Measurements from ENCODE around the gene CFAP100.

Gene CFAP100

GRCh38 chr3:126424039-126424717, 29.5 kb downstream of the CFAP100 start:
- no peak for DNase-seq

GRCh38 chr3:126424751-126425150, 30.0 kb downstream of the CFAP100 start:
- no peak for DNase-seq

DNA sequence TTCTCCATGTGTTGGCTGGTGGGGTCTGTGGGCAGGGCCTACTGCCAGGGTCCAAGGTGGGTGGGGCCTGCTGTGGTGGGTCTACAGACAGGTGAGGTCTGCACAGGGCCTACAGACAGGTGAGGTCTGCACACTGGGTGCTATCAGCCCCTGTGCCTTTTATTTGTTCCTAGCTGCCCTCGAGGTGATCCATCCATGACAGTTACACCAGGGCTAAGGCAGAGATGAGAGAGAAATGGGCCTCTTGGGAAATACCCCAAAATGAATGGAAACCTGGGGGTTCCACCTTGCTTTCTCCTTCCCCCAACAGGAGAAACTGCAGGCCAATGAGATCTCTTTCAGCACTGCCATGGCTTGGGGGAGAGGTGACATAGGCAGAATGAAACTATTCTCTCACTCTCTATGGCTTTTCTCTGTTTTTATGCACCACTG, 36.4 kb downstream of the CFAP100 start:
- no peak for DNase-seq

- DNase-seq: no peak
These were observed 37.8 kb downstream of the CFAP100 start for GRCh38 chr3:126432361-126433104.

DNA sequence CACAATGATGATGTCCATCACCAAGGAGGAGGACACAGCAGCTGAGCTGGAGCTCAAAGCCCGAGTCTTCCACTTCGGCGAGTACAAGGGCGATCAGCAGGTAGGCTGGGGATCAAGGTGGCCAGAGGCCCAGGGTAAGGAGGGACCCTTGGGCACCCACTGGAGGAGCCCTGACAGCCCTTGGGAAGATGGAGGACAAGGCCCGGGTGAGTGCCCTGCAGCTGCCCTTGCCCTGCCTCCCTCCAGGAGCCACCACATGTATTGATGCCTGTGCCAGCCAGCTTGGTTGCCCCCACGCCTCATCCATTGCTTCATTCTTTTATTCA, 38.4 kb downstream of the CFAP100 start:
- DNase-seq: no peak

DNA sequence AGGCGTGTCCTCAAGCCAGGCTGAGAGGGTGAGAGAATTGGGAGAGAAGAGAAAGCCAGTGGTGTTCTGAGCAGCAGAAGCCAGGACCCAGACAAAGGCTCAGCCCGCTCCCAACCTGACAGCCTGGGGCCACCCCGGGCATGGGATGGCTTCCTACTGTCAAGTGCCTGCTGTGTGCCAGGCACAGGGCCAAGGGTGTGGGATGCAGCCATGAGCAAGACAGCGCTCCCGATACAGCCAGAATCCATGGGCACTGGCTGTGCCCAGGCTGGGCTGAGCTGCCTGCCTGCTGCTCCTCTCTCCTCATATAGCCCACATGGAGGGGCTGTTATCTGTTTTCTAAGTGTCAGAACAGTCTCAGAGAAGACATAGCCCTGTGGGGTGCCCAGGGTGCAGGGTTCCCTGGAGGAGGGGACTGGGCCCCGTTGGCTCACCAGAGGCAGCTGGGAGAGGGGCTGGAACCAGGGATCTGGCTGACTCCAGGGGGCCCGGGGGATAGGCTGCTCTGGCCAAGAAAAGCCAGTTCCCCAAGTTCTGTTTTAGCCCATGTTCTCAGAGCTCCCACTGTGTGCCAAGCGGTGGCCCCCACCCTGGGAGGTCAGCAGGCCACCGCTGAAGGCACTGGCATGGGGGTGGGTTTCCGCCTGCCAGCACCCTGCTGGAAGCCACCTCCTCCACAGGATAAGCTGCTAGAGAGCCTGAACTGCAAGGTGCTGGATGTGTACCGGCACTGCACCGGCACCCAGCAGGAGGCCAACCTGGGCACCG, 39.0 kb downstream of the CFAP100 start:
- no peak for DNase-seq

GRCh38 chr3:126434264-126434590, 39.5 kb downstream of the CFAP100 start:
- no peak for DNase-seq

DNA sequence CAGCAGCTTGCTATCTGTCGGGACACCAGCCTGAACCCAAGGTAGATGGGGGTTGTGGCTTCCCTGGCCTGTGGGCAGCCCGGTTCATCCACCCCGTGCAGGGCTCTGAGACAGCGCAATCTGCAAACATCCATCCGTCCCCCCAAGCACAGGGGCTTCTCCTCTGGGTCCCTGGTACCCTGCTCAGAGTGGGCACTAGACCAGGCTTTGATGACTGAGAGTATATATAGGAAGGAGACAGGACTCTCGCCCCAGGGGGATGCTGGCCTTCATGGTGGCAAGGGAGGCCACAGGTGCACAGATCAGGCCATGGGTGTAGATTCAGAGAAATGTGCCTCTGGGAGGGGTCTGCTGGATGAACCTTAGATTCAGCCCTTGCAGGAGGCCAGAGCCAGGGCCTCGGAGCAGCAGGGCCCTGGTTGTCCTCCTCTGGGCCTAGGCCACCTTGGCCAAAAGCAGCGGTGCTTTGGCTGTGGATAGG, 40.3 kb downstream of the CFAP100 start:
- no peak for DNase-seq

GRCh38 chr3:126435456-126436315, 41.0 kb downstream of the CFAP100 start:
- no peak for DNase-seq

DNA sequence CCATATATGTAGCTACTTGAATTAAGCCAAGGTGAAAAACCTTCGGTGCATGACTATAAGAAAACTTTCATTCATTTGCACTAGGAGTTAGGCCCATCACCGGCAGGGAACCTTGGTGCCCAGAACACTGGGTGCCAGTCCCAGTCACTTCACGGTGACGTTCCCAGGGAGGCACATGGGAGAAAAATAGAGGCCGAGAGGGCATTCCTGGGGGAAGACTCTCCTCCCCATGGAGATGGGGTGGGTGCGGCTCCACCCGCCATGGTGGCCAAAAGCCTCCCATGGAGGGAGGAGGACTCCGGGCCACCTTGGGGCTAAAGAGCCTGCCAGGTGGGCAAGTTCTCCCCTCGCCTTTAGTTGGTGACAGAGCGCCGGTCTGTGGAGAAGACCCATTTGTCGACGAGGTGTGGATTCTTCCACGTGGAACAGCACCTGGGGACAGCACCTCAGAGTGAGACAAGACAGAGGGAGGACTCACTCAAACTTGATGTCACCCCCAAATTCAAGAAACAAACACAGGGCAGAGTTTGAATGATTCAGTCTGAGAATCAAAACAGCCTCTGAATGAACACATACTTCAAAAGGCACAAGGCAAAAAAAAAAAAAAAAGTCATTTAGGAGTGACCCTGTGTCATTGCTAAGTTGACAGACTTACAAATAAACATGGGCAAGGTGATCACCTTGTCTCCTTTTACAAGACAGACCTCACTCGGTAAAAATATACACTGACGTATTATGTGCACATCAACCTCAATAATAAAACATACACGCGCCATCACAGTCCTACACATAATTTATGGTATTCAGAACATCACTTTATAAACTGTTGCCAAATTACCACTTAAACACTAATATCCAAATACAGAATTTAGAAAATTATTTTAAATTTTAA, 42.4 kb downstream of the CFAP100 start:
- no peak for DNase-seq

DNA sequence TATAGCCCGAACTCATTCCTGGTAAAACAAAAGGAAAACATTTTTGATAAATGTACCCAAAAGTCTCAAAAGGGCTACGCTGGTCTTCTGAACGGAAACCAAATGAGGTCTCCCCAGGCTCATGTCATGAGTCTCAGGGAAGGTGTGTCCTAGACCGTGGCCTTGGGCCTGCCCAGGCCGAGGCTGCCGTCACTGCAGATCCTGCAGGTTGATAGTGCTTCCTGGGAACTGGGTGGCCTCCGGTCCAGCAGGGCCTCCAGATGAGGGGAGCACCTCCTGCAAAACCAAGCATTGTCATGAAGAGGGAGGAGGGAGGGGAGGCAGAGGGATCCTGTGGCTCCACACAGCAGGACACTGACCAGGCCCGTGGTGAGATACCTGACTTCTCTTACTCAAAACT, 43.5 kb downstream of the CFAP100 start:
- DNase-seq: no peak

GRCh38 chr3:126438746-126439145, 44.0 kb downstream of the CFAP100 start:
- DNase-seq: no peak

- no peak for DNase-seq
These were observed 44.7 kb downstream of the CFAP100 start for GRCh38 chr3:126439346-126439967.

- DNase-seq: no peak
These were observed 45.4 kb downstream of the CFAP100 start for GRCh38 chr3:126439968-126440708.

DNA sequence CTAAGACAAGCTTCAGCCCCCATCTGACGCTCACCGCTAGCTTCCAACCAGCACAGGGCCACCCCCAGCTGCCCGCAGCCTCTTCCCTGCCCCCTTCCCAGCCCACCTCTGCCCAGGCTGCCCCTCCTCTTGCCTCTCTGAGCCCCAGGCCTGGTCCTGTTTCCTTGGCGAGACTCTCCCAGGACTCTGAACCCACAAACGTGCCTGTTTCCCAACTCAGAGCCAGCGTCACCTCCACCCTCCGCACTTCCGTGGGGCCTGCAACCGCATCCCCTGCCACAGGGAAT, 45.9 kb downstream of the CFAP100 start:
- DNase-seq: no peak

- no peak for DNase-seq
These were observed 46.7 kb downstream of the CFAP100 start for GRCh38 chr3:126441256-126441880.

DNA sequence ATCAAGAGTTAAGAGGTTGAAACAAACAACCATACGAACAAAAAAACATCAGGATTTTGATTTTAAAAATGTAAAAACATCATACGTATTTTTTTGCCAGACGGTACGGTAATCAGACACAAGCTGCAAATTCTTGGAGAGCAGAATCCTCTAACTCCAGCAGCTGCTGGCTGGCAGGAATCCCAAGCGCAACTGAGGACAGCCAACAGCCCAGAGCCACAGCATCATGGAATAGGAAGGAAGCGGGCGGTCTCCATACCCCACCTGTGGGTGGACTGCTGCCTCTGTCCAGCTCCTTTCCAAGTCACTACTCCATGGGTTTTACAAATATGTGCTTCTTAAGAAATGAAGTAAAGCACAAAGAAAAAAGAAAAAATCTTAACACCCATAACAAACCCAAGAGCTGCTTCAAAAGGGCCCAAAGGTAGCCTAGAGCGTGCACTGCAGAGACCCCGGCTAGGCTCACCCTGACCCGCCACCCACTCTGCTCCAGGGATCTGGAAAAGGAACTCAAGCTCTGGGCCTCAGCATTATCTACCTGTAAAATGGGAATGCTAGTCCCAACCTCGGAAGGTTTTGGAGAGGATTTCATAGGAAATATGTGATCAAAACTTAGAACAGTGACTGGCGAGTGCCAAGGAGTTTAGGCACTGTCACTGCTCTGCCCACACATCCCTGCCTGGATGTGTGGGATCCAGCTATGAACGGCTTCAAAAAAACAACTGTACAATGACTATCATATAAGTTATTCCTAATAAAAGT, 47.6 kb downstream of the CFAP100 start:
- DNase-seq: no peak

GRCh38 chr3:126442856-126443242, 48.1 kb downstream of the CFAP100 start:
- DNase-seq: no peak

- DNase-seq: no peak
These were observed 50.8 kb downstream of the CFAP100 start for GRCh38 chr3:126445506-126445905.

DNA sequence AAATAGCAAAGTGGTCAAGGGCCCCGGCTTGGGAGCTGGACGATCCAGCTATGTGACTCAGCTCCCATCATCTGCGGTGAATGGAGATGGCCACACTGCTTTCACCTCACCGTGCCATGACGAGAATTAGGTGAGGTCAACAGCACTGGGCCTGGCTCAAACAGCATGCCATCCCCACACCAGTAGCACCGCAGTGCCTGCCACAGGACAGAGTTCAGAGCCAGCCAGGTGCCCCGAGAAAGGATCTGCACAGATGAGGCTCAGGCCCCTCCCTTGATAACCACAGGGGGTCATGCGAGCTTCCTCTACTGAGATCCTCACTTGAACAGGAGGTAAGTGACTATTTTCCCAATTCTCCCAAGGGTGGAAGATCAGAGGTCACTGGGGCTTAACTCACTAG, 51.6 kb downstream of the CFAP100 start:
- no peak for DNase-seq
